GM19452 (cell line): ENCODE data around the gene ITPR2.

ENCODE experiments used
- ATAC-seq: cut with Tn5 transposase; IDR thresholded peaks from one replicate; pipeline ENCODE4 v1.9.1; 2021; ENCODE audit not compliant: unreplicated experiment

Gene ITPR2

GRCh38 chr12:26599096-26599695, 233.8 kb downstream of the ITPR2 start:
- ATAC-seq = no peak

DNA sequence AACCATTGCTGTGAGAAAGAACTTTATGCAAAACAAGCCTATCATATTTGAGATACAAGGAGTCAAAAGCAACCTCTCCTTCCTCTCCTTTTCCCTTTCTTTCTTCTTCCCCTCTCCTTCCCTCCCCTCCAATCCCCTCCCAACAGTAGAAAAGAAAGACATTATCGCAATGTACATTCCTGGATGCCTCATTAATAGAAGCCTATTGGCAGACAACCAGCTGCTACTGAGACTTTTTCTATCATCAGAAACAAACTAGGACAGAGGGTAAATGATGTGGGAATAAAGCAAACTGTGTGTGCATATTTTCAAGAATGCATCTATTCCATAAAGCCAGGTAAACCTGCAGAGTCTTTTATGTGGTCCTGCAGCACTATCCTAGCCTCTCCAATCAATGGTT, 237.2 kb downstream of the ITPR2 start:
- ATAC-seq = no peak

DNA sequence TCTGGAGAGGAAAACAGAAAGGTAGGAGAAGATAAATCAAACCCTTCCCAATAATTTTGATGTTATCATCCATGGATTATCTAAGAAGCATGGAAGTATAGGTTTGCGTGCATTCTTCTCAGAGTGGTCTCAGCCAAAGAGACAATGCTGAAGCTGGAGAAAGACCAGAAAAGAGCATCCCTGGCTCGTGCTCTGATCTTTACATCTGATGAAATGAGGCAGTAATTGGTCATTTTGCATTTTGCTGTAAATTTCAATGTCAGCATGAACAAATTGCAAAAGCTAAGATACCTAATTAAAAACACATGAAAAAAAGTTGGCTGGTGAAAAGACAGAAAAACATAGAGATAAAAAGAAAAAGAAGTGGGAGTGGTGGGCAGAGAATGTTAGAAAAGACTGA, 252.4 kb downstream of the ITPR2 start:
- ATAC-seq = no peak

DNA sequence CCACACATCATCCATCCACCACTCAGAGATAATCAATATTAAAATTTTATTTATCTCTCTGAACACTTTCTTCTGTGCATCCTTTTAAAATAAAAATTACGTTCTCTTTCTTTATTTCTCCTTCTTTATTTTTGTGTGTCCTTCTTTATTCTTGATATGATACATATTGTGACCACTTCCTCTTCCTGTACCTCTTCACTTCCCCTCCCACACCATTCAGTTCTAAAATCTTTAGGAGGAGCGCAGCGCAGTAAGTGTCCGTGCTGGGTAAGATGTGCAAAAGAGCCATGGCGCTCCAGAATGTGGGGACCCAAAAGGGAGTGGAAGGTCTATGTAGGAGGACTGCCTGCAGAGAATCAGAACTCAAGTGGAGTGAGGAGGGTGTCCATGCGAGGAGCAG, 256.7 kb downstream of the ITPR2 start:
- no peak for ATAC-seq

DNA sequence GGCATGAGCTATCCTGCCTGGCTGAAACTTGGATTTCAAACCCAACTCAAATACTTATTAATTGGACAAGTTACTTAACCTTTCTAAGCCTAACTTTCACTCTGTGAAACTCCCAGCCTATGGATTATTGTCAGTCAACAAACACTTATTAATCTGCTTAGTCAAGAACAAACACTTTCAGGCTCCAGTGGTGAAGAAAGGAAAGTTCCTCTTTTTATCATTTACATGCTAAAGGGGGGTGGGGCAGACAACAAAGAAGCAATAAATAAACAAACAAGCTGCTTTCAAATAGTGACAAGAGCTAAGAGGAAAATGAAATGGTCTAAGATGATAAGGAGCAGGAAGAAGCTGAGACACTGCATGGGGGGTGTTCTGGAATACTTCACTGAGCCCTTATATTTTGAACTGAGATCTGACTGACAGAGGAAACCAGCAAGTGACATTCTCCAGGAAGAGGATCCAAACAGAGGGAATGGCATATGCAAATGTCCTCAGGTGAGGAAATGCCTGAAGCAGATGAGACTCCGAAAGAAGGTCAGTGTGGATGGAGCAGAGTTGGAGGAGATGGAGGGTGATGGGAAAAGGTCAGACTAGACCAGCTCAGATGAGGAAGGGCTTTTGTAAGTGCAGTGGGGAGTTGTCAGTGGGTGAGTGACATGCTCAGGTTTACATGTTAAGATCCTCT, 259.6 kb downstream of the ITPR2 start:
- ATAC-seq = no peak

DNA sequence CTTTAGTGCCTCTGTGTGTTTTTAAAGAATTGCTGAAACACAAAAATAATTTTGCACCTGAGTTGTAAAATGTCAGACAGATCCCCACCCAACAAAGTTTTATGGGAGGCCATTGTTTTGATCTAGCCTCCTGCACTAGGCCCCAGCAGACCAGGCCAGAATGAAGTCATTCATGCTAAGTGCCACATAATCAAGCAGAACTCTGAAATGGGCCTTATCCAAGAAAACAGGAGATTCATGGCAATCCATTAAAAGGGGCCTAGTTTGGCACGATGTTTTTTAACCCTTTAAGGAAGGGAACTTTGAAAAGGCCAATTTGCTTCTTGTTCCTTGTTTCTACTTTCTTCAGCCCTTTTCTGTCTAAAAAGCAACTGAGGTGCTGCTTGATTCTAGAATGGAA, 260.9 kb downstream of the ITPR2 start:
- no peak for ATAC-seq

- no peak for ATAC-seq
Measured at GRCh38 chr12:26571560-26571959, 261.4 kb downstream of the ITPR2 start.

- no peak for ATAC-seq
Measured at GRCh38 chr12:26567126-26567525, 265.9 kb downstream of the ITPR2 start.

DNA sequence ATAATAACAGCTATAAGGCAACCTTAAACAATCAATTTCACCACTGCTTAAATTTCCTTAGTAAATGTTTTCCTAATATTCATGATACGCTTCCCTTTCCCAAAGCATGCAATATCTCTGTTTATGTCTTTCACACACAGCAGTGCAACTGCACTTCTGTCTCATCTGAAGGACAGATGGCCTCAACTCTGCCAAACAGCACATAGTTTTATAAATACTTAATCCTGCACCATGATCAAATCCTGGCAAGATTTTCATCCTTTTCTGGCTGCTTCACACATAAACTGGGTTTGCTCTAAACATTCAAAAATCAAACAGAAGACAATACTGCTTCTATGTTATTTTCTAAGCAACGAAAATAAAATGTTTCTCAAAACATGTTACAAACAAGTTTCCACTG, 266.3 kb downstream of the ITPR2 start:
- no peak for ATAC-seq

DNA sequence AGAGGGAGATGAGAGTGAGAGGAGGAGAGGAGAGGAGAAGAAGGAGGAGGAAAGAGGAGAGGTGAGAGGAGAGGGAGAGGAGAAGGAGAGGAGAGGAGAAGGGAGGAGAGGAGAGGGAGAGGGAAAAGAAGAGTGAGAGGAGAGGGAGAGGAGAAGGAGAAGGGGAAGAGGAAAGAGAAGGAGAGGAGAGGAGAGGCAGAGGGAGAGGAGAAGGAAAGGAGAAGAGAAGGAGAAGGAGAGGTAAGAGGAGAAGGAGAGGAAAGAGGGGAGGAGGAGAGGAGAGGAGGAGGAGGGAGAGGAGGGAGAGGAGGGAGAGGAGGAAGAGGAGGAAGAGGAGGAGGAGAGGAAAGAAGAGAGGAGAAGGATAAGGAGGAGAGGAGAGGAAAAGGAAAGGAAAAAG, 266.8 kb downstream of the ITPR2 start:
- ATAC-seq = no peak

DNA sequence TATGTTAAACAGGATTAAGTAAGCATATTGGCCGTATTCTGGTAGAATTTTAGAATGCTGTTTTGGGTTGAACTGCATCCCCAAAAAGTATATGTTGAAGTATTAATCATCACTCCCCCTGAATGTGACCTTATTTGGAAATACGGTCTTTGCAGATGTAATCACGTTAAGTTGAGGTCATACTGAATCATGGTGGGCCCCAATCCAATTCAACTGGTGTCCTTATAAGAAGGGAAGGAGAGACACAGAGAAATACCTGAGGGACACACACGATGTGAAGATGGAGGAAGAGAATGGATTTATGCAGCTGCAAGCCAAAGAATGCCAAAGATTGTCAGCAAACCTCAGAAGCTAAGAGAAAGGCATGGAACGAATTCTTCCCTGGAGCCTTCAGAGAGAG, 268.6 kb downstream of the ITPR2 start:
- ATAC-seq = no peak

DNA sequence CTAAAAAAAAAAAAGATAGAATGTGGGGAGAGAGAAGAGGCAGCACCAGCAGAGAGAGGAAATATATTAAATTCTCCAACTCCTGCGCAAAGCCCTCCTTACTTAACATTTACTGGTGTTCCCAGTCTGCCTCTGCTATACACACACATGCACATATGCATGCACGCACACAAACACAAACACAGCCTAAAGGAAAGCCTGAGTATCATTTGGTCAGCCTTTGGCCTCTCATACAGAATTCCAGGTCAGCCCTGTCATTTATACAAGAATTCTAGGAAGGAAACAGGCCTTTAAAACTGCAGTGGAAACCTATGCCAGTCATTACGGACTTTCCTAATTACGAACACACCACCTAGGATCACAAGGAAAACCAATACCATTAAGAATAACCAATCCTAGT, 269.4 kb downstream of the ITPR2 start:
- no peak for ATAC-seq

DNA sequence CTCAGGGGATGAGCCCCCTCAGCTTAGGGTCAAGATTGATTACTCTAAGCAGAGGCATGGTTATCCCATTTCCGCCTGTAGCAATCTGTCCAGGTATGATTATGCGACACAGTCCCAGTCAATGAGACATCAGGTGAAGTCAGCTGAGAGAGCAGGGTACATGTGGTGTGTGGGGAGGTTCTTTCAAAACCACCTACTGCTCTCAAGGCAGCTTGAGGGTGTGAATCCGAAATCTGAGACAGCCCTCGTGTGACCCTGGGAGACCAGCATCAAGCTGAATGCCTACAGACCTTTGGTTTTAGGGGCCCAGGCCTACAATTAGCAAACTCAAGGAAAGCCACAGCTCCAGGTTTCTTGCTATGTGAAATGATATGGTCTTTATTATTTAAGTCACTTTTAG, 275.7 kb downstream of the ITPR2 start:
- no peak for ATAC-seq

DNA sequence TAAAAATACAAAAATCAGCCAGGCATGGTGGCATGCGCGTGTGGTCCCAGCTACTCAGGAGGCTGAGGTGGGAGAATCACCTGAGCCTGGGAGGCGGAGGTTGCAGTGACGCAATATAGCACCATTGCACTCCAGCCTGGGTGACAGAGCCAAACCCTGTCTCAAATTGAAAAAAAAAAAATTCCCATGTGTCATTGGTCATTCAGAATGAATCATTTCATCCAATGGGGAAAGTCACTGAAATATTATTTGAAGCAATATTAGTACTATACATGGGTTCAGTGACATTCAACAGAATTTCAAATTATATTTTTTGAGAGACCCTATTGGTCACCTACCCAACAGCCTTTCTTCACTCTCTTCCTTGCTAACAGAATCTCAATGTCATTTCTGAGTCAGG, 276.1 kb downstream of the ITPR2 start:
- ATAC-seq = no peak

DNA sequence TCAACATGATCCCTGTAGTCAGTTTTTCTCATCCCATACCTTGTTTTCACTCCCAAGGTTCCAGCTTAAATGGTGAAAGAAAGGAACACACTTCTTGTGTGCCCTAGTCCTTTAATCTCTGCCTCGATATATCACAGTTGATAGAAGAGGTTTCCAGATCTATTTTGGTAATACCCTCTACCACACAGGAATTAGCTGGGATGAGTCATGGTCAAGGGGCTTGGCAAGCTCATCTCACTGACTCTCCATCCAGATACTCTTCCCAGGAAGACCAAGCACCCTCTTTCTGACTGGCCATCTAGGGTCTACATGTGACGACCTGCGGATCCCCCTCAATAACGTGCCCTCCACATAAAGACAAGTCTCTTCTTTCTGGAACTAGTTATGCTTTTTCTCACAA, 277.9 kb downstream of the ITPR2 start:
- ATAC-seq = no peak

DNA sequence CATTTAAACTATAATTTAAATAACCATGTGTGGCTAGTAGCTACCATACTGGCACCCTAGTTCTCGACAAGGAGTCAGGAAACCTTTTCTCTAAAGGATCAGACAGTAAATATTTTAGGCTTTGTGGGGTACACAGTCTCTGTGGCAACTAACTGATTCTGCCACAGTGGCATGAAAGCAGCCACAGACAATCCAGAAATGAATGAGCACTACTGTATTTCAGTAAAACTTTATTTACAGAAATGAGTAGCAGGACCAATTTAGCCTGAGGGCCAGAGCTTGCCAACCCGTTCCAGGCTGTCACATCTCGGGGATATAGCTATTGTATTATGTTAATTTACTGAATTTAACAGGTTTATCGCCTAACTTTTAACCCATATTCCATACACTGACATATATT, 278.7 kb downstream of the ITPR2 start:
- ATAC-seq = no peak

GRCh38 chr12:26551385-26551784, 281.6 kb downstream of the ITPR2 start:
- no peak for ATAC-seq

DNA sequence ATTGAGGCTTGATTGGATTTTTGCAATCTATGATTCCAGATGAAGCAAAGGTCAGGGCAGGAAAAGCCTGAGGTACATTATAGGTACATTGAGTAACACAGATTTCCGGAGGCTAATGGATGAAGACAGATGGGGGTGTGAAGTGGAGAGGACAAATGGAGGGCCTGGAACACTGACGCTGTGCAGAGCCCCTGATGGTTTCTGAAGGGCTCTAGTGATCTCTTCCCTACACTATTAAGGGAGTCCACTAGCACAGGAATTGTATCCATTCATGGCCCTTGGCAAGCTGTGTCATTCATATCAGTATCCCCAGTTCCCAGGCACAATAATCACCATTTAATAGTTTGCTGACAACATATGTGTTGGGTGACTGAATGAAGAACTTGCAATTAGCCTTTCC, 284.8 kb downstream of the ITPR2 start:
- ATAC-seq = no peak

DNA sequence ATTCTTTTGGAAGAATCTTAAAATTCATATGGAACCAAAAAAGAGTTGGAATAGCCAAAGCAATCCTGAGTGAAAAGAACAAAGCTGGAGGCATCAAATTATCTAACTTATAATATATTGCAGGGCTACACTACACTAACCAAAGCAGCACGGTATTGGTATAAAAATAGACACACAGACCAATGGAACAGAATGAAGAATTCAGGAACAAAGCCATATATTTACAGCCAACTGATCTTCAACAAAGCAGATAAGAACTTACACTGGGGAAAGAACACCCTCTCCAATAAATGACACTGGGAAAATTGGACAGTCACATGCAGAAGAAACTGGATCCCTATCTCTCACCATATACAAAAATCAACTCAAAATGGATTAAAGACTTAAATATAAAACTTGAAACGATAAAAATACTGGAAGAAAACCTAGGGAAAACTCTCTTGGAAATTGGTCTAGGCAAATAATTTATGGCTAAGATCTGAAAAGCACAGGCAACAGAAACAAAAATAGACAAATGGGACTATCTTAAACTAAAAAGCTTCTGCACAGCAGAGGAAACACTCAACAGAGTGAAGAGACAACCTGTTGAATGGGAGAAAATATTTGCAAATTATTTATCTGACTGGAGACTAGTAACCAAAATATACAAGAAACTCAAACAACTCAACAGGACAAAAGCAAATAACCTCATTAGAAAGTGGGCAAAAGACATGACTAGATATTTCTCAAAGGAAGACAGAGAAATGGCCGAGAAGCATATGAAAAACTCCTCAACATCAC, 286.3 kb downstream of the ITPR2 start:
- ATAC-seq = no peak

- no peak for ATAC-seq
Measured at GRCh38 chr12:26539131-26539530, 293.9 kb downstream of the ITPR2 start.

GRCh38 chr12:26537651-26538050, 295.3 kb downstream of the ITPR2 start:
- no peak for ATAC-seq

DNA sequence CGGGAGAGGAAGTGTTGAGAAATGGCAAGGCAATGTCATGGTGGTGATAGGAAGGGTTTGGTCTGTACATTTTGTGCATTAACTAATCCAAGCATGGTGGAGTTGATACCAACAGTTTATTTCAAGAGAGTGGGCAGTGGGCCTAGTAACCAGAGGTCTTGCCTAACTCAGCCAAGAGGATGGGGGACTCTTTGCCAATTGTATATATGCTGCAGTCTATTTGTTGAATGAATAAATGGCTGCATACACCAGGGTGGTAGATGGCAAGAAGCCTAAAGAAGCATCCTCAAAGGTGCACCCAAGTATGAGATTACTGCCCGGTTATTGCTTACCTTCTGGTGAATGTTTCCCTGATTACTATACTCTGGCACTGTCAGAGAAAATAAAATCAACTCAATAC, 295.9 kb downstream of the ITPR2 start:
- ATAC-seq = no peak
